HG03066 (cell line): ENCODE results near the gene ZGPAT.
"Not testable (repeated sequence)": the region's sequence is repeated elsewhere in the genome, so short reads cannot be mapped to it uniquely, and the experiment has no call there.

Experiments
- ATAC-seq: cut with Tn5 transposase; IDR thresholded peaks from one replicate; pipeline ENCODE4 v1.9.1; 2021; ENCODE audit warnings: low read depth; ENCODE audit not compliant: unreplicated experiment

ZGPAT gene

GRCh38 chr20:63702036-63702665, 5.7 kb upstream of the ZGPAT start:
- no peak for ATAC-seq

DNA sequence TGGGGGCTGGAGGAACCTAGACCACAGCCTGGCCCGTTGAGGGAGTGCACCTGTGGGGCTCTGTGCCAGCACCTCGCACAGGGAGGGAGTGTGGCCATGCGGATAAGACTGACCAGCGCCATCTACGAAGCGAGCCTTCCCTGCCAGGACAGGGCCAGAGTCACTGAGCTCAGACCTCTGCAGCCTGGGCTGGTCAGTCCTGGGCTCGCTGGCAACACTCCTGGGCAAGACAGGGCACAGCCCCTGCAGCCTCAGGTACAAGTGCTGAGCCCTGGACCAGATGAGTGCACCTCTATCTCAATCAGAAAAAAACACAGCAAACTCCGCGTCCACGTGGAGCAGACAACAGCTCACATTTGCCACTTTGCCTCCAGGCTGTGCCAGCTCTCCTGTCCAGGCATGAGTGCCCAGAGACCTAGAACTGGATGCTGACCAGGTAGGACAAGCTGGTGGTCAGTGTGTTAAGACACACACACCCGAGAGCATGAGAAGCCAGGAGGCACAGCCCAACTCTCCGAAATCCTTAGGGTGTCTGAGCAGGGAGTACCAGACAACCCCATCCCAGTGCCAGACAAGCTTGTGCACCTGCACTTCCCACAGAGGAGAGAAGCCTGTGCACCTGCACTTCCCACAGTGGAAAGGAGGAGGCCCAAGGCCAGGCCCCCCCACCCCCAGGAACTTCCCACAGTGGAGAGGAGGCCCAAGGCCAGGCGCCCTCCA, 4.9 kb upstream of the ZGPAT start:
- no peak for ATAC-seq

DNA sequence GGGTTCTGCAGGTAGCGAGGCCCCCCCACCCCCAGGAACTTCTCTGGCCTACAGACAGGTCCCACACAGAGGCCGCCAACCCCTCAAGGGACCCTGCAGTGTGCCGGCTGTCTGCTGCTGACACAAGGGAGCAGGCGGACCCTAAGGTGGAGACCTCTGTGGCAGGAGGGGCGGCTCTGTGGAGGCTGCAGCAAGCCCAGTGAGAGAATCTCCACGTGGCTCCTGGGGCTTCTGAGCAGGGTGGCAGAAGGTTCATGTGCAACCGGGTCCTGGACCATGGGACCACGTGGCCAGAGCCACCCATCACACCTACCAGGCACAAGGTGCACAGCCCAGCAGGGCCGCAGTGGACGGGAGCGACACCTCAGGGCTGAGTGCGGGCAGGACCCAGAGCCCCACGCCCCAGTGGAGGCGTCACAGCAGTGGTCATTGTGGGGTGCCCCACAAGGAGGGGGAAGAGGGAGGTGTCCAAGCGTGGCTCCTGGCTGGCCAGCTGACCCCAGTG, 4.3 kb upstream of the ZGPAT start:
- ATAC-seq = no peak

GRCh38 chr20:63703976-63704748, 3.7 kb upstream of the ZGPAT start:
- no peak for ATAC-seq

DNA sequence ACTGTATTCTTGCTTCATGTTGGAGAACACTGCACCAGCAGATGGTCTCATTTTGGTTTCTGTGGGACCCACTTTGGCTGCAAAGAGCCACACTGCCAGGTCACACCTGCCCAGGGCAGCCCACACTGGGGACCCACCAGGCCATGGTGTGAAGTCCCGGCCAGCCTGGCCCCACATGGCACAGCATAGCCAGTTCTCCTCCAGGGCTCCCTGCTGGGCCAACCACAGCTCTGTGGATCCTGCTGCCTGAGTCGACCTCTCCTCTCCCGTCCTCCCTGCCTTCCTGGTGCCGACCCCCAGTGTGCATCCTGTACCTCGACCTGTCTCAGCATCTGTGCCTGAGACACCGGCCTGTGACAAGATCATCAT, 3.1 kb upstream of the ZGPAT start:
- no peak for ATAC-seq

- no peak for ATAC-seq
These were observed 2.4 kb upstream of the ZGPAT start for GRCh38 chr20:63705232-63706026.

DNA sequence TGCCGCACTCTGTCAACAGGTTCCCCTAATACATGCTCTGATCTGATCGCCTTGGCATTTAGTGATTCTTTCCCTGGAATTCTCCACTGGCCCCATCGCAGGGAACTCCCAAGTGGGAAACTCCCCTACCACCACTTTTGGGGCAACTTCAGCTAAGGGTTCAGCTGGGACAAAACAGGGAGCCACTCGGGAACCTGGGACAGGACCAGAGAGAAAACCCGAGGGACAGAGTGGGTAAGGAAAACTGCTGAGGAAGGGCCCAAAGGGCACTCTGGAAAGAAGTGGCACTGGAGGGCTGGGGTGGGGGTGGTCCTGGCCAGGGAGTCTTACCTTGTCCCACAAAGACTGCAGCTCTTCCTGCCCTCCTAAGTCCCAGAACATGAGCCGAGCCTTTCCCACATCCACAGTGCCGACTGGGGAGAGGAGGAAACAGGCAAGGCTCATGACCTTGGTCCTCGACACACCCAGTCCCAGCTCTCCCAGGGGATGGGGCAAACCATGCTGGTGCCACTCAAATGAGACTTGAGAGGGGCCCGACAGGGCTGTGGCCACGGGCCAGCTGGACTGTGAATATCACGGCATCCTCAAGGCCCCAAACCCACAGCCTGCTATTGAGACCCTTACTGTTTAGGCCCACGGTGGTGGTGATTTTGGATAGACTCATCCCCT, 1.7 kb upstream of the ZGPAT start:
- no peak for ATAC-seq

DNA sequence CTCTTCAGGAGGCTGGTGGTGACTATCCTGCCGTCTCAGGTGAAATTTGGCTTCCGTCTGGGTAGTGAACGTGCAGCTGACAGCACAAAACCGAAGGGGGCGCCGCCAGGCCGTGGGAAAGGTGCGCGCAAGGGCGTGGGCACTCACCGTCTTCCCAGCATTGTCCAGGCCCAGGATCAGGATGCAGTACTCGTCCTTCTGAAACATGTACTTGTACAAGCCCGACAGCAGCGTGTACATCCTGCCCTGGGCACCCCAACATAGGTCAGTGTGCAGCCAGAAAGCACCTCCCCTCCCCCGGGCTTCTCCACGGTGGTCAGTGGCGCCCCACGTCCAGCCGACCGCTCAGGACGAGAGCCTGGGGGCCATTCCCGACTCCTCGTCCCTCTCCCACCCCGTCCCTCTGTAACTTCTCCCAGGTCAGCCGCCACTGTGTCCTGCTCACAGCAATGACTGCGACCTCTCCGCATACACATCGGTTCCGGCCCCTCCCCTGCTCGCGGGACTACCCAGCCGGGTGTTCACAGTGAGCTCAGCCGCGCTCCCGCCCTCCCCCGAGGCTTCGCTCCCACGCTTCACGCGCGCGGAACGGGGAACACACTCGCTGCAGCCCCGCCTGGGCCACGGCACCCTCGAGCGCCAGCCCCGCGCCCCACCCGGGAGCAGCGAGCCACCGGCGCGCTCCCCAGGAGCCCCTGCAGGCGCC, 834 bp upstream of the ZGPAT start:
- no peak for ATAC-seq

- ATAC-seq = no peak
These were observed 686 bp downstream of the ZGPAT start for GRCh38 chr20:63708301-63709148.

- ATAC-seq = no peak
These were observed 1.3 kb downstream of the ZGPAT start for GRCh38 chr20:63709149-63709527.

GRCh38 chr20:63711085-63711645, 3.3 kb downstream of the ZGPAT start:
- no peak for ATAC-seq

GRCh38 chr20:63712191-63712590, 4.4 kb downstream of the ZGPAT start:
- no peak for ATAC-seq

- ATAC-seq = no peak
These were observed 7.0 kb downstream of the ZGPAT start for GRCh38 chr20:63714858-63715257.

DNA sequence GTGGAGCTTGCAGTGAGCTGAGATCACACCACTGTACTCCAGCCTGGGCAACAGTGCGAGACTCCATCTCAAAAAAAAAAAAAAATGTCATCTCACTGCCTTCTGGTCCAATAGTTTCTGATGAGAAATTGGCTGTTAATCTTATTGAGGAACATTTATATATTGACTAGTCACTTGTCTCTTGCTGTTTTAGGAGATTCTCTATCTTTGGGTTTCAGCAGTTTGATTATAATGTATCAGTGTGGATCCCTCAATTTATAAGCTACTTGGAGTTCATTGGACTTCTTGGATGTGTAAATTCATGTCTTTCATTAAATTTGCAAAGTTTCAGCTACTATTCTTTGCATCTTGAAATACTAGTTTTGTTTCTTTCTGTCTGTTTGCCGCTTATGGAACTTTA, 11.2 kb downstream of the ZGPAT start:
- no peak for ATAC-seq

GRCh38 chr20:63722967-63723622, 15.3 kb downstream of the ZGPAT start:
- ATAC-seq = not testable (repeated sequence)

GRCh38 chr20:63730189-63730733, 22.4 kb downstream of the ZGPAT start:
- ATAC-seq = not testable (repeated sequence)

DNA sequence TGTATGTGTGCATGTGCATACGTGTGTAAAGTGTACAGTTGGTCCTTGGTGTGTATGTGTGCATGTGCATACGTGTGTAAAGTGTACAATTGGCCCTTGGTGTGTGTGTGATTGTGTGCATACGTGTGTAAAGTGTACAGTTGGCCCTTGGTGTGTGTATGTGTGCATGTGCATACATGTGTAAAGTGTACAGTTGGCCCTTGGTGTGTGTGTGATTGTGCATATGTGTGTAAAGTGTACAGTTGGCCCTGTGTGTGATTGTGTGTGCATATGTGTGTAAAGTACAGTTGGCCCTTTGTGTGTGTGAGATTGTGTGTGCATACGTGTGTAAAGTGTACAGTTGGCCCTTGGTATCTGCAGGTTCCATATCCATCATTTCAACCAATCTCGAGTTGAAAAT, 23.6 kb downstream of the ZGPAT start:
- ATAC-seq = no peak
